ENCODE results near the gene CYS1. TPM values are rescaled to one million over a fixed set of nuclear protein-coding genes. Genes with fewer than 3 reads are reported as not detected.

The CYS1 gene
- total RNA-seq, 1 experiment from 2014 or later = 3.7 TPM

DNA sequence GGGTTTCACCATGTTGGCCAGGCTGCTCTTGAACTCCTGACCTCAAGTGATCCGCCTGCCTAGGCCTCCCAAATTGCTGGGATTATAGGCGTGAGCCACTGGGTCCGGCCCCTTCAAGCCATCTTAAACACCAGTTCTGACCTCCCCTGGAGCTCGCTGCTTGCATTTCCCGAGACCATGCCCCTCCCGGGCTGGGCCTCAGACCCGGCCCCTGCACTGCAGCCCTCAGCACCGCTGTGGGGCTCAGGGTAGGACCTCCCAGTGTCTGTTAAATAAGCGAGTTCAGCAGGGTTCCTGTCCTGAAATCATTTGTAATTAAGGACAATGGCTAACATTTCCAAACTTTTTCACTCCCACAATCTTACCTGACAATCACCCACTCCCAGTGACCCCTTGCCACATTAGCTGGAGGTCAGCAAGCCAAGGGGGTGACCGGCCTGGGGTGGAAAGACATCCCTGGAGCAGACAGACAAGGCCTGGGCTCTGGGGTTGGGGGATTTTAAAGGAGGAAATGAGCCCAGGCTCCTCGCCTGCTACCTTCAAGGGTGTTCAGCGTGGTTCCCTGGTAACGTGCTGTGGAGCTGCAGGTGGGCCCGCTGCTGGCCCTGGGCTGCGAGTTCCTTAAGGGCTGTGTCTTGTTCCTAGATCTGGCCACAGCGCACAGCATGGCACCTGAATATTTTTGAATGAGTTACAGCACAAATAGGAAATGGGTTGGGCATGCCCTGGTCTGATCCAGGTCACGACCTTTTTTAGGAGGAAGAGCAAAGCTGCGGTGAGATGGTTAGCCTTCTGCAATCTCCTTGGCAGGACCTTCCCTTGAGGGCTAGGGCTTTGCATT lies 15.1 kb downstream of the CYS1 start (continued):
- no peak for TF ChIP-seq EZH2phosphoT487 (IDR thresholded peaks at IDR 0.05; ENCODE audit: borderline replicate concordance)

DNA sequence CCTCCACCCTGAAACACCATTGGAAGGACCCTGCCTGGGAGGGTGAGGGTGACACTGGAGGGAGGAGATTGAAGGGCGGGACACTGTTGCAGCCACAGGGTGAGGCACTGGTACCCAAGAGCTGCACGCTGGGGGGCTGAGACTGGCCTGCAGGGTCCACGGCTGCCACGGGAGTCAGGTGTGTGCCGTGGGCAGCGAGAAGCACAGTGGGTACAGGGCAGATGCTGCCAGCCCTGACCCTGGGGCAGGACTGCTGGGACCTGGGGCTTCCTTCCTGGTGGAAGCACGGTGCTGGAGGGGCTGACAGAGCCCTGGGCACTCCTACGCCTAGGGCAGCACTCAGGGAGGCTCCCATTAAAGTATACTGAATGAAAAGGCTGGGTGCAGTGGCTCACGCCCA lies 16.6 kb downstream of the CYS1 start:
- Histone ChIP-seq H3K4me1 (ENCODE audit: control insufficient read depth in 1 of 2, insufficient read depth in 2 of 2, low read length in 2 of 2) (no peaks in the 10 kb centered on the region), H3K27me3 (ENCODE audit: insufficient read depth, low read length) (no peaks in the 10 kb centered on the region), H3K27ac (ENCODE audit: low read depth, low read length) (no peak overlapping the region), H3K36me3 (ENCODE audit: control insufficient read depth in 1 of 2, insufficient read depth in 2 of 2, low read length in 2 of 2) (no peaks in the 10 kb centered on the region), H3K79me2 (ENCODE audit: insufficient read depth, low read length) (no peaks in the 10 kb centered on the region), H3K9me2 (ENCODE audit: insufficient read depth) (no peaks in the 10 kb centered on the region), H3K9me3 (ENCODE audit: control insufficient read depth in 1 of 2, insufficient read depth in 1 of 2, low read depth in 1 of 2, low read length in 2 of 2) (no peaks in the 10 kb centered on the region), H4K20me1 (ENCODE audit: insufficient read depth) (no peaks in the 10 kb centered on the region), H3K4me2 (ENCODE audit: low read length) (no peak overlapping the region), H3K9ac (ENCODE audit: low read length) (no peak overlapping the region), H3K4me3 (replicated peaks in 1 of 2; ENCODE audit: low read depth in 1 of 2, low read length in 2 of 2) (no peak overlapping the region), H2AFZ (ENCODE audit: low read depth, low read length, poor library complexity, severe bottlenecking) (no peak overlapping the region)
- TF ChIP-seq SRF (IDR thresholded peaks at IDR 0.05; ENCODE audit: low read depth) (no peak), ATF3 (IDR thresholded peaks at IDR 0.05) (no peak), ZBTB33 (IDR thresholded peaks at IDR 0.05; ENCODE audit: extremely low read depth, insufficient replicate concordance, low read length) (no peak), EGR1 (IDR thresholded peaks at IDR 0.05; ENCODE audit: low read depth) (no peak), TCF7L2 (IDR thresholded peaks at IDR 0.05; ENCODE audit: borderline replicate concordance, extremely low read depth, insufficient read depth, insufficient read length) (no peak), EZH2 (IDR thresholded peaks at IDR 0.05) (no peak), SP1 (IDR thresholded peaks at IDR 0.05; ENCODE audit: low read depth) (no peak), CEBPB (IDR thresholded peaks at IDR 0.05; ENCODE audit: low read depth) (no peak), POLR2A (IDR thresholded peaks at IDR 0.05; ENCODE audit: borderline replicate concordance, extremely low read depth, insufficient read depth, insufficient read length) (no peak), ELF1 (IDR thresholded peaks at IDR 0.05; ENCODE audit: borderline replicate concordance, low read depth) (no peak)
- intact Hi-C loops (cut with micrococcal nuclease) = no loop called here
- BruUV-seq (replicated peaks) = no TSS peak
- ChIA-PET POLR2A (no interaction called here), RAD21 (ENCODE audit: low non-redundant PET in 1 of 2, low total read pairs in 2 of 2, uncharacterized antibody in 2 of 2, unreplicated experiment in 2 of 2) (no interaction called here), CTCF (no interaction called here)
- ATAC-seq = no peak
- no peak for DNase-seq (ENCODE audit: low read depth, low spot score)
